ENCODE data around the gene TTC39C. TPM values are rescaled to one million over a fixed set of nuclear protein-coding genes. Genes with fewer than 3 reads are reported as not detected.

The TTC39C gene
- total RNA-seq, 1 donor = 42.7 TPM

- H3K9me3 ChIP-seq (ENCODE audit: low read depth, low read length) = no peaks in the 10 kb centered on the region
- no peak overlapping the region for H2AFZ ChIP-seq (ENCODE audit: low read length)
- H3K4me1 ChIP-seq (ENCODE audit: insufficient read depth, low read length) = no peaks in the 10 kb centered on the region
- H3K27ac ChIP-seq (ENCODE audit: low read depth, low read length) = no peak overlapping the region
- no peak overlapping the region for H3K4me3 ChIP-seq (ENCODE audit: insufficient read depth, low read length)
- no peak for DNase-seq (ENCODE audit: insufficient read length, low spot score, missing footprints)
- H3K27me3 ChIP-seq (ENCODE audit: insufficient read depth, low read length) = no peaks in the 10 kb centered on the region
- H3K36me3 ChIP-seq (ENCODE audit: insufficient read depth, low read length) = peaks cover 6% of the 10 kb centered on the region
- no peak overlapping the region for H3K4me2 ChIP-seq (ENCODE audit: insufficient read depth, low read length)
- H3K79me2 ChIP-seq (ENCODE audit: insufficient read depth, low read length) = no peaks in the 10 kb centered on the region
- peaks cover 3% of the 10 kb centered on the region for H4K20me1 ChIP-seq (ENCODE audit: insufficient read depth, low read length)
- TF ChIP-seq, protein P1, sequence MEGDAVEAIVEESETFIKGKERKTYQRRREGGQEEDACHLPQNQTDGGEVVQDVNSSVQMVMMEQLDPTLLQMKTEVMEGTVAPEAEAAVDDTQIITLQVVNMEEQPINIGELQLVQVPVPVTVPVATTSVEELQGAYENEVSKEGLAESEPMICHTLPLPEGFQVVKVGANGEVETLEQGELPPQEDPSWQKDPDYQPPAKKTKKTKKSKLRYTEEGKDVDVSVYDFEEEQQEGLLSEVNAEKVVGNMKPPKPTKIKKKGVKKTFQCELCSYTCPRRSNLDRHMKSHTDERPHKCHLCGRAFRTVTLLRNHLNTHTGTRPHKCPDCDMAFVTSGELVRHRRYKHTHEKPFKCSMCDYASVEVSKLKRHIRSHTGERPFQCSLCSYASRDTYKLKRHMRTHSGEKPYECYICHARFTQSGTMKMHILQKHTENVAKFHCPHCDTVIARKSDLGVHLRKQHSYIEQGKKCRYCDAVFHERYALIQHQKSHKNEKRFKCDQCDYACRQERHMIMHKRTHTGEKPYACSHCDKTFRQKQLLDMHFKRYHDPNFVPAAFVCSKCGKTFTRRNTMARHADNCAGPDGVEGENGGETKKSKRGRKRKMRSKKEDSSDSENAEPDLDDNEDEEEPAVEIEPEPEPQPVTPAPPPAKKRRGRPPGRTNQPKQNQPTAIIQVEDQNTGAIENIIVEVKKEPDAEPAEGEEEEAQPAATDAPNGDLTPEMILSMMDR (IDR thresholded peaks at IDR 0.05; ENCODE audit: extremely low read depth, low read depth, low read length) = no peak
These were observed 76.3 kb downstream of the TTC39C start for GRCh38 chr18:24090876-24091275.

- Histone ChIP-seq H3K9me3 (ENCODE audit: low read depth, low read length) (peaks cover 7% of the 10 kb centered on the region), H3K4me3 (ENCODE audit: insufficient read depth, low read length) (no peak overlapping the region), H3K27ac (ENCODE audit: low read depth, low read length) (no peak overlapping the region), H3K36me3 (ENCODE audit: insufficient read depth, low read length) (peaks cover 4% of the 10 kb centered on the region), H3K4me1 (ENCODE audit: insufficient read depth, low read length) (no peaks in the 10 kb centered on the region), H3K4me2 (ENCODE audit: insufficient read depth, low read length) (no peak overlapping the region), H3K79me2 (ENCODE audit: insufficient read depth, low read length) (no peaks in the 10 kb centered on the region), H3K27me3 (ENCODE audit: insufficient read depth, low read length) (no peaks in the 10 kb centered on the region), H4K20me1 (ENCODE audit: insufficient read depth, low read length) (no peaks in the 10 kb centered on the region), H2AFZ (ENCODE audit: low read length) (no peak overlapping the region)
- no peak for DNase-seq (ENCODE audit: insufficient read length, low spot score, missing footprints)
- TF ChIP-seq, protein P1 (IDR thresholded peaks at IDR 0.05; ENCODE audit: extremely low read depth, low read depth, low read length) = no peak
These were observed 80.0 kb downstream of the TTC39C start for GRCh38 chr18:24094561-24094960.

DNA sequence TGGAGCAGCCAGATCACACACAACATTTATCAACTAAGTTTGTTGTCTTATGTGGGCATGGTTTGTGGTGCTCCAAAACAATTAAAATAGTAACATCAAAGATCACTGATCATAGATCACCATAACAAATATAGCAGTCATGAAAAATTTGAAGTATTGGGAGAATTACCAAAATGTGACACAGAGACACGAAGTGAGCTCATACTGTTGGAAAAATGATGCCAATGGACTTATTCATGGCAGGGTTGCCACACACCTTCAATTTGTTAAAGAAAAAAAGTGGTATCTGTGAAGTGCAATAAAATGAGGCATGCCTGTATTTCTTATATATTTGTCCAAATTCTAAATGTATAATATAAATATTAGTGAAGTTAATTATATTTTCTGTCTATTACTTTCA lies 81.4 kb downstream of the TTC39C start:
- Histone ChIP-seq H3K4me1 (ENCODE audit: insufficient read depth, low read length) (no peaks in the 10 kb centered on the region), H3K79me2 (ENCODE audit: insufficient read depth, low read length) (no peaks in the 10 kb centered on the region), H3K27ac (ENCODE audit: low read depth, low read length) (no peak overlapping the region)

GRCh38 chr18:24103320-24104021 lies 88.9 kb downstream of the TTC39C start:
- no peak overlapping the region for H3K4me3 ChIP-seq (ENCODE audit: insufficient read depth, low read length)
- H3K27me3 ChIP-seq (ENCODE audit: insufficient read depth, low read length) = no peaks in the 10 kb centered on the region
- no peak overlapping the region for H3K4me2 ChIP-seq (ENCODE audit: insufficient read depth, low read length)
- no peaks in the 10 kb centered on the region for H3K4me1 ChIP-seq (ENCODE audit: insufficient read depth, low read length)
- H3K9me3 ChIP-seq (ENCODE audit: low read depth, low read length) = no peaks in the 10 kb centered on the region
- no peak for DNase-seq (ENCODE audit: insufficient read length, low spot score, missing footprints)
- H3K79me2 ChIP-seq (ENCODE audit: insufficient read depth, low read length) = no peaks in the 10 kb centered on the region
- H4K20me1 ChIP-seq (ENCODE audit: insufficient read depth, low read length) = peaks cover 5% of the 10 kb centered on the region
- no peak overlapping the region for H2AFZ ChIP-seq (ENCODE audit: low read length)
- TF ChIP-seq, protein P1 (IDR thresholded peaks at IDR 0.05; ENCODE audit: extremely low read depth, low read depth, low read length) = no peak
- no peak overlapping the region for H3K27ac ChIP-seq (ENCODE audit: low read depth, low read length)
- H3K36me3 ChIP-seq (ENCODE audit: insufficient read depth, low read length) = peaks cover 4% of the 10 kb centered on the region

More for the DNA sequence above, 81.4 kb downstream of the TTC39C start:
- Histone ChIP-seq H3K27me3 (ENCODE audit: insufficient read depth, low read length) (no peaks in the 10 kb centered on the region), H3K4me2 (ENCODE audit: insufficient read depth, low read length) (no peak overlapping the region), H3K36me3 (ENCODE audit: insufficient read depth, low read length) (peaks cover 4% of the 10 kb centered on the region), H4K20me1 (ENCODE audit: insufficient read depth, low read length) (peaks cover 2% of the 10 kb centered on the region), H3K4me3 (ENCODE audit: insufficient read depth, low read length) (no peak overlapping the region), H2AFZ (ENCODE audit: low read length) (no peak overlapping the region), H3K9me3 (ENCODE audit: low read depth, low read length) (peaks cover 7% of the 10 kb centered on the region)
- DNase-seq (ENCODE audit: insufficient read length, low spot score, missing footprints) = no peak
- TF ChIP-seq, protein P1 (IDR thresholded peaks at IDR 0.05; ENCODE audit: extremely low read depth, low read depth, low read length) = no peak

Measured in osteoblast (primary cell).